Measurements from ENCODE around the gene ZNF385D.

ZNF385D gene

DNA sequence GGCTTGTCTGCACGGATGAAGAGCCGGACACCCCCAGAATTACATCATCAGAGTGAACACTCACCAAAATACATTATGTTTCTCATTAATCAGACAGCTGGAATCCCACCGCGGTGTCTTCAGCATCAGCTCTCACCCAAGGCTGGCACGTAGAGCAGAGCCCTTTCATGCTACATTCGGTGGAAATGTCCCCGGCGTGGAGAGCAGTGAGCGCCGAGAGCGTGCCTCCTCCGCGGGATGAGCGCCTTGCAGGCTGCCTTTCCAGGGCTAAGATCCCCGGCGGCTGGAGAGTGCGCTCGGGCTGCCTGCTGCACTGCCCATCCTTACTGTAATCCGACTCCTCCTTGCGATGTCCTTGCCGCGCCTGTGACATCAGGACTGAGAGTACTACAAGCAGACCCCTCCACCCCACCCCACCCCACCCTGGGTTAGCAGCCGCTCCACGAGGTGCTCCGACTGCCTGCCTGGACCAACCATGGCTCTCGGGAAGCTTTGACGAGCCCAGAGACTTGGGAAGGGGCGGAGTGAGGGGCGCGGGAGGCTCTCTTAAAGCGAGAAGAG lies at the start of gene ZNF385D:
TSS of gene ZNF385D (minus strand) at position 380 of the 561 bp plus-strand sequence. CDS start at position 86, 294 bp downstream.
- no peak for DNase-seq (ENCODE audit: low read depth in 2 of 2)

- DNase-seq (ENCODE audit: low read depth in 2 of 2) = no peak
Observed at GRCh38 chr3:21798356-21799088, 47.5 kb upstream of the ZNF385D start.

DNA sequence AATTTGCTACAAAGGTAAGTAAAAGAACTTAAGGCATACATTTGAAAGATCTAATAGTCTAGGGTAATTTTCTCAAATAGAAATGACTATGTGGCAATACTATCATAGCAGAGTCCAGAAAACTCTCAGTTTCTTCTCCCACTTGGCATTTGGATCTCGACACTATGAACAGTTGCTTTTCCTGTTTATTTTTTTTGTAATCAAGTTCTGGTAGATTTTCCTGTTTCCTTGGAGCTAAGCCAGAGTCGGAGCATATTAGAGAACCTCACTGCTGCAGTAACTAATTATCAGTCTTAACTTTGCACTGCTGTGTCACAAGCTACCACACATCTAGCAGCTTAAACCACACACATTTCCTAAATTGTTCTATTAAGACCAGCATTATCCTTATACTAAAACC lies 44.9 kb upstream of the ZNF385D start:
- DNase-seq (ENCODE audit: low read depth in 2 of 2) = no peak

DNA sequence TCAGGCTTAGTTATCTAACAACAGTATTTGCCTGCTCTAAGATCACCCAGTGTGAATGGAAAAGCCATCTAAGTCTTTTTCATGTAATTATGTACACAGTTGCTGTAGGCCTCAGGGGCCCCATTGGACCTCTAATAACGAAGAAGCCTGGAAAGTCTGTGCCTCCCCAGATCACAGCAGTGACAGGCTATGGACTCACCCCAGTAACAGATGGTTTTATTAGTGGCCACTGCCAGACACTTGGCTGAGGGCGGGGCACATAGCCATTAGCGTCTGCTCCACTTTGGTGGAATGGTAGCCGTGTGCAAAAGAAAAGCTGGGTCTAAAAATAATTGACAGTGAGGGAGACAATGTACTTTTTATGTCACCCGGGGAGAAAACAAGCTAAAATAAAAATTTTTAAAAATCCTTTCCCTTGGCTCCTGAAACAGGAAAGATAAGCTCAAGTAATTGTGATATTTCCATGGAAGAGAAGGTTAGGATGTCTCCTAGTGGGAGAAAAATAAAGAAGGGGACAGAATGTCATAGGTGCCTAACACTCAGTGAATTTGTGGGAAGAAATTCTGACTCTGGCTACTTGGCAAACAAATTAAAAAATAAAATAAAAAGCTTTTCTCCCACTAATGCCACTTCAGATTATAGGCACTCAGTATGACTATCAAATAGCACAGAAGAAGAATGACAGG lies 44.3 kb upstream of the ZNF385D start:
- no peak for DNase-seq (ENCODE audit: low read depth in 2 of 2)

- DNase-seq (ENCODE audit: low read depth in 2 of 2) = no peak
Observed at GRCh38 chr3:21794291-21794690, 43.3 kb upstream of the ZNF385D start.

DNA sequence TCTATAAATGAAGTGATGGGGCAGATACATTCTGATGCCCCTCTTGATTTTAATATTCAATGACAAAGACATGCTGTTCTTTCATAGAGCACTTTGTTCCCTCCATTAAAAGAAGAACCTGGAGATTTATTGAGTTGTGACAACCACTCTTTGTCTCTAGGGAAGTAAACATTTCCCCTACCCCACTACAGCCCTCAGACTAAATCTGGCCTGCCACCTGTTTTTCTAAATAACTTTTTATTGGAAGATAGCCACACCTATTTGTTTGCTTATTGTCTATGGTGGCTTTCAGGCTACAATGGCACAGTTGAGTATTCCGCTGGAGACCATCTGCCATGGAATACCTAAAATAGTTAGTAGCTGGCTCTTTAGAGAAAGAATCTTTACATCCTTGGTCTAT lies 41.2 kb upstream of the ZNF385D start:
- DNase-seq (ENCODE audit: low read depth in 2 of 2) = no peak

- DNase-seq (ENCODE audit: low read depth in 2 of 2) = no peak
Observed at GRCh38 chr3:21791356-21791755, 40.3 kb upstream of the ZNF385D start.

- DNase-seq (ENCODE audit: low read depth in 2 of 2) = no peak
Observed at GRCh38 chr3:21790466-21790865, 39.5 kb upstream of the ZNF385D start.

- no peak for DNase-seq (ENCODE audit: low read depth in 2 of 2)
Observed at GRCh38 chr3:21789730-21790129, 38.7 kb upstream of the ZNF385D start.

DNA sequence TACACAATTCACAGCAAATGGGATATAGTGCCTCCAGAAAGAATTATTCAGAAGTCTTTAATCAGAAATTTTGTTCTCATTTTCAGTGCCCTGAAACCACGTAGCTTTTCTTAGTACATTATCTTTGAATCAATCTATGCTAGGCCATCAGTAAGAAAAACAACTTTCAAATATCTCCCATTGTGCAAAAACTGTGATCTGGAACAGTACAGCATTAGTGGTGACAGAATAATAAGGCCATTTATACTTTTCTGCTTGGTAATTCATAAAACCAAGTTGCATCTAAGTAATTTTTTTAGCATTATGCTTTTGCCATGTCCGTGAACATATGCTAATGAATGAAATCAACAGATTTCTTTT lies 35.4 kb upstream of the ZNF385D start:
- DNase-seq (ENCODE audit: low read depth in 2 of 2) = no peak

- DNase-seq (ENCODE audit: low read depth in 2 of 2) = no peak
Observed at GRCh38 chr3:21785765-21786437, 34.9 kb upstream of the ZNF385D start.

DNA sequence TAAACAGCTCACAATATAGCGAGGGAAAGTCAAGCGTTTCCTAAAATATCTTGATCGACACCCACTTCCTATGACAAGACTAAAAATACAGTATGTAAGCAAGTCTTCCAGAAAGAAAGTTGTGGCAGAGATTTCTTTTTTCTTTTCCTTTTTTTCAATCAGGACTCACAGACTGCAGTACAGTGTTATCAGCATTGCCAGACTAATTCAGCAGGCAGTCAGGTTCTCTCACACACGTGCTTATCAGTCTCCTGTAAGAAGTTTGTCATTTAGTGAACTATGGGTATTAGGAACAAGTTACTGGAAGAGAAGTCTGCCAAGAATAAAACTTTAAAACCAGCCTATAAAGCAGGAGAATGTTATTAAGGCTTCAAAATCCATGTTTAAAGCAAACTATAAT lies 32.8 kb upstream of the ZNF385D start:
- no peak for DNase-seq (ENCODE audit: low read depth in 2 of 2)

- no peak for DNase-seq (ENCODE audit: low read depth in 2 of 2)
Observed at GRCh38 chr3:21781355-21781754, 30.3 kb upstream of the ZNF385D start.

DNA sequence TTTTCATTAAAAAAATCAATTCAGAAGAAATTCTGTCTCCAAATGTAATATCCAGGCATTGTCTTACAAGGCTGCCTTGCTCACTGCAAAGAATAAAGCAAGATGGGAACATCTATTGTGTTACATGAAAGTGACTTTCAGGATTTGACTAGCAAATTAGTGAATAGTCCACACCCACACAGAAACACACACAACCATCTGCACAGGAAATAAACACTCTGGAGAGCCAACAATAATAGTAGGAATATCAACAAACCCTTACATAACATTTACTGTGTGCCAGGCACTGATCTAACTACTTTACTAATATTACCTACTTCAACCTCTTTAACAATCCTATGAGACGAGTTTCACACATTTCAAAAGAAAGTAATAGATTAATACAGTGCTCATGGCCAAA lies 28.9 kb upstream of the ZNF385D start:
- no peak for DNase-seq (ENCODE audit: low read depth in 2 of 2)

GRCh38 chr3:21778715-21779114 lies 27.7 kb upstream of the ZNF385D start:
- no peak for DNase-seq (ENCODE audit: low read depth in 2 of 2)

DNA sequence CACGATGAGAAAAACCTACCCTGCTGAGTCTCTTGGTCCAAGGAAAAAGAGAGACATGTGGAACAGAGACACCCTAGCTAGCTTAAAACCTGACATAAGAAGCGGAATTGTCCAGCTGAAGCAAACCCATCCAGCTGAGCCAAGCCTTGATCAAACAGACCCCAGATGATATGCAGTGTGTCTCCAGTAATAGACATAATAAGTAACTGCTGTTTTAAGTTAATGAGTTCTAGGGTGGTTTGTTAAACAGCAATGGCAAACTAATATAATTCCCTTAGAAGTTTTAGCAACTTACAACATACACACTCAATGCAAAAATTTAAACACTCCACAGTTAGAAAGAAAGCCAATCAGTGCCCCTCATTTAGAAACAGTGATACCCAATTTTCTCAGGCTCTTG lies 26.8 kb upstream of the ZNF385D start:
- no peak for DNase-seq (ENCODE audit: low read depth in 2 of 2)

DNA sequence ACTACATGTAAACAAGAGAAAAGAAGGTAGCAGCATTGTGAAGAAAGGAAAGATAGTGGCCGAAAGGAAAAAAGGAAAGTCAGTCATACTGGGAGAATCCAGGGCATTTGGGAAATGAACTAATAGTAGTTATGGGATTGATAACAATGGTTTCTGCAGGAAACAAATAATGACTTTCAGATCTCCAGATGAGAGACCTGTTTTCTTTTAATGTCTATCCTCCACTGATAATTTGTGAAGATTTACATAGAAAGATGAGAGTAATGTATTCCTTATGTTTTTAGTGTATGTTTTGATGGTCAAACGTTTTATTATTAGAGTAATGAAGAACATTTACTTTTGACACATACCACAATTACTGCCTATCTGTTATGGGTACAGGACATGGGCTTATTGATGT lies 15.0 kb upstream of the ZNF385D start:
- DNase-seq (ENCODE audit: low read depth in 2 of 2) = no peak

- DNase-seq (ENCODE audit: low read depth in 2 of 2) = no peak
Observed at GRCh38 chr3:21755896-21756295, 4.9 kb upstream of the ZNF385D start.

GRCh38 chr3:21754839-21755238 lies 3.8 kb upstream of the ZNF385D start:
- no peak for DNase-seq (ENCODE audit: low read depth in 2 of 2)

DNA sequence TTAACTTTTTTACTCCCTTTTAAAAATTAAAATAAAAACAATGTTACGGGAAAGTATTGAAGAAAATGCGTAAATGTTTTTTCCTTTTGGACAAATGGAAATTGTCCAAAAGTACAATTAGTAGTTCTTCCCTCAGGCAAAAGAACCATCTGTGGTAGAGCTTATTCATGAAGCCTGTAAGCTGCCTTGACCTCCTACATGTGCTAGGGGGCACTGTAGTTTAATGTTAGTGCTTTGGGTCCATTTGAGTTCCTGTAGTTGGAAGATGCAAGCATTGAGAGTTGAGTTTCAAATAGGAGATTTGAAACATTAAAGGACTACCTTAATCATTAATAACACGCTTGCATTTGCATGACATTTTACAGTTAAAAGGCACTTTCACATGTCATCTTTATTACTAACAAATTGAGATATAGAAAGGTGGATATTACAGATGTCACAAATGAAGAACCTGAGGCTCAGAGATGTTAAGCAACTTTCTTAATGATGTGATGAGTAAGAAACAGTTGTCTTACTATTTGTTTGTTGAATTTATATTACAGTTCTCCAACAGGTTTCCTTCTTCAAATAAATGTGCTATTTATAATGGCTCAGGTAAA lies 1.8 kb upstream of the ZNF385D start:
- DNase-seq (ENCODE audit: low read depth in 2 of 2) = no peak

DNA sequence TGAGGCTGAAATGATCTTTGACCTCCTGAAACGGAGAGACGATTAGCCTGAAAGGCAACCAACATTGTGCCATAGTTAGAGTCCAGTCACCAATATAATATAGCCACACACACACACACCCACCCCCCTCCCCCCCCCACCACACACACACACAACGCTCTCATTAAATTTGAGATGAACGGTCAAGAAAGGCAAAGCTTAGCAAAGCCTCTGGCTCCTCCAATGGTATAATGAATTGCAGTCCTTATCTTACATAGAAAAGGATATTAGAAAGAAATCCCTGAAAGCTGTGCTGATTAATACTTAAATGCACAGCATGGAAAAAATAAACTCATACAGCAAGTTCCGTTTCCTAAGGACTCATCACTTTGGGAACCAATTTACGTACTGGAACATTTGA lies 876 bp upstream of the ZNF385D start:
- no peak for DNase-seq (ENCODE audit: low read depth in 2 of 2)

GRCh38 chr3:21750080-21750696 lies 822 bp downstream of the ZNF385D start:
- DNase-seq (ENCODE audit: low read depth in 2 of 2) = no peak
